Endothelial cell of umbilical vein (primary cell): ENCODE results near the gene RUNX2. TPM values are rescaled to one million over a fixed set of nuclear protein-coding genes. Genes with fewer than 3 reads are reported as not detected.

ENCODE experiments used
- BruUV-seq: library from RNA; stranded (reverse); fragments of 400-500 nt; replicated peaks from 2 replicates; lab custom pipeline; 2021; lab: Mats Ljungman, UMichigan
- CTCF ChIA-PET: fragments of 300-600, 350-600 bp; sonication (Branson Sonifier 250); formaldehyde crosslinking; loops from one replicate; lab custom pipeline; 2021; ENCODE audit warnings: antibody characterized with exemption, inconsistent platforms; lab: Charles Lee
- POLR2A ChIA-PET: fragments of 300-600, 350-600 bp; sonication (Branson Sonifier 250); formaldehyde crosslinking; loops from one replicate; lab custom pipeline; 2021; ENCODE audit warnings: antibody characterized with exemption, inconsistent platforms; lab: Charles Lee
- DNase-seq: peaks from one replicate; pipeline ENCODE4 v3.0.0-alpha.2; 2011; ENCODE audit warnings: low read depth, low spot score
- FAIRE-seq: peaks from 2 replicates; lab custom pipeline; 2011; peaks lifted over from hg19 to GRCh38; lab: Jason Lieb, UNC
- H2AFZ ChIP-seq: 2 replicates; pipeline ENCODE4 v1.6.0; 2012; ENCODE audit warnings: low read depth, low read length, control low read depth, inconsistent platforms
- H3K27ac ChIP-seq: 2 replicates; pipeline ENCODE4 v1.5.1; 2011; ENCODE audit warnings: low read depth, mild to moderate bottlenecking, control low read depth, low read length, moderate library complexity; ENCODE audit not compliant: insufficient read depth
- H3K27me3 ChIP-seq, 2 experiments: 2 replicates each; pipeline versions ENCODE4 v1.6.0 to v1.6.1; 2011; ENCODE audit warnings: low read length in 2 of 2, mixed read lengths in 1 of 2; ENCODE audit not compliant: control insufficient read depth in 2 of 2, insufficient read depth in 2 of 2
- H3K36me3 ChIP-seq, 2 experiments: 2 replicates in 1 of 2; 3 replicates in 1 of 2; pipeline ENCODE4 v1.5.1; 2011; ENCODE audit warnings: low read length in 2 of 2, mild to moderate bottlenecking in 1 of 2, moderate library complexity in 1 of 2; ENCODE audit not compliant: control insufficient read depth in 2 of 2, insufficient read depth in 2 of 2; ENCODE audit errors: extremely low read depth in 1 of 2
- H3K4me1 ChIP-seq: 3 replicates; pipeline ENCODE4 v1.5.1; 2011; ENCODE audit warnings: mild to moderate bottlenecking, low read length; ENCODE audit not compliant: control insufficient read depth, insufficient read depth; ENCODE audit errors: extremely low read depth
- H3K4me2 ChIP-seq: 2 replicates; pipeline ENCODE4 v1.6.1; 2011; ENCODE audit warnings: low read length, control low read depth, mixed read lengths; ENCODE audit not compliant: insufficient read depth
- H3K4me3 ChIP-seq, 3 experiments: fragments of 200-600 bp in 1 of 3; sonication (generic), shearing (Covaris generic) in 1 of 3; replicated peaks in 1 of 3; 2 replicates each; pipeline ENCODE4 v1.5.1; 2011 to 2016; ENCODE audit warnings: control low read depth in 3 of 3, low read length in 3 of 3, mild to moderate bottlenecking in 2 of 3, inconsistent platforms in 1 of 3, low read depth in 1 of 3, moderate library complexity in 1 of 3; ENCODE audit not compliant: insufficient read depth in 1 of 3
- H3K79me2 ChIP-seq: 2 replicates; pipeline ENCODE4 v1.6.0; 2012; ENCODE audit warnings: low read length, inconsistent platforms; ENCODE audit not compliant: control insufficient read depth, insufficient read depth
- H3K9ac ChIP-seq: replicated peaks from 2 replicates; pipeline ENCODE3; 2011; ENCODE audit warnings: low read length, control low read depth; ENCODE audit not compliant: insufficient read depth; ENCODE audit errors: extremely low read depth
- H3K9me1 ChIP-seq: replicated peaks from 3 replicates; pipeline ENCODE4 v1.6.0; 2011; ENCODE audit warnings: mild to moderate bottlenecking, low read length; ENCODE audit not compliant: control insufficient read depth, insufficient read depth; ENCODE audit errors: extremely low read depth
- H3K9me3 ChIP-seq: replicated peaks from 2 replicates; pipeline ENCODE4 v1.5.1; 2012; ENCODE audit warnings: low read length, inconsistent platforms; ENCODE audit not compliant: control insufficient read depth, insufficient read depth
- H4K20me1 ChIP-seq: replicated peaks from 2 replicates; pipeline ENCODE3; 2011; ENCODE audit warnings: mild to moderate bottlenecking, low read length; ENCODE audit not compliant: control insufficient read depth, insufficient read depth; ENCODE audit errors: extremely low read depth
- EZH2 ChIP-seq: IDR thresholded peaks from 2 replicates; pipeline ENCODE4 v1.6.1; 2012; ENCODE audit warnings: borderline replicate concordance, low read depth, mild to moderate bottlenecking, moderate library complexity, low read length, inconsistent platforms; ENCODE audit not compliant: severe bottlenecking
- FOS ChIP-seq: IDR thresholded peaks from 2 replicates; pipeline ENCODE4 v1.6.1; 2011; ENCODE audit warnings: mild to moderate bottlenecking, low read length, moderate library complexity, borderline replicate concordance; ENCODE audit not compliant: insufficient read depth
- GATA2 ChIP-seq: IDR thresholded peaks from 2 replicates; pipeline ENCODE4 v1.7.0; 2011; ENCODE audit warnings: low read depth, mild to moderate bottlenecking, moderate library complexity, mixed read lengths, low read length; ENCODE audit not compliant: insufficient read length, insufficient read depth
- JUN ChIP-seq: IDR thresholded peaks from 2 replicates; pipeline ENCODE4 v1.6.1; 2011; ENCODE audit warnings: borderline replicate concordance, low read depth; ENCODE audit not compliant: insufficient read length, insufficient read depth
- MAX ChIP-seq: IDR thresholded peaks from 2 replicates; pipeline ENCODE4 v1.6.1; 2011; ENCODE audit not compliant: insufficient read depth, insufficient read length
- MYC ChIP-seq: IDR thresholded peaks from one replicate; pipeline ENCODE4 v1.6.1; 2011; ENCODE audit warnings: mild to moderate bottlenecking, low read depth, low read length
- POLR2A ChIP-seq: IDR thresholded peaks from 2 replicates; pipeline ENCODE4 v1.6.1; 2012; ENCODE audit warnings: low read depth, mild to moderate bottlenecking, control low read depth, low read length
- POLR2AphosphoS5 ChIP-seq: IDR thresholded peaks from 2 replicates; pipeline ENCODE4 v1.6.1; 2012; ENCODE audit warnings: low read depth, mild to moderate bottlenecking, control low read depth, low read length, moderate library complexity; ENCODE audit not compliant: insufficient read depth
- dilution Hi-C: fragments of 300-500 bp; cut with MboI; formaldehyde crosslinking; loops from one replicate; pipeline ENCODE4 v1.15.0; 2019; ENCODE audit warnings: low sequenced_read_pairs; ENCODE audit not compliant: extremely low pct_ligation_motif_present
- intact Hi-C: fragments of 100-400 bp; cut with micrococcal nuclease; formaldehyde crosslinking; loops from one replicate; pipeline ENCODE4 v1.10.0; 2022
- polyA plus RNA-seq, 4 experiments: library from polyadenylated mRNA; depleted of rRNA in 3 of 4; stranded (reverse) in 3 of 4; unstranded in 1 of 4; fragments of >200 nt; gene quantifications; 2 replicates each; pipeline versions ENCODE4 v1.2.1 to v1.2.3, GENCODE V29; 2011 to 2012; ENCODE audit warnings: missing spikeins in 1 of 4
- total RNA-seq: library from RNA; stranded (reverse); gene quantifications from 2 replicates; pipeline ENCODE4 v1.2.3, GENCODE V29; 2021
- TF ChIP-seq, protein P1 (sequence below), 2 donors: IDR thresholded peaks; 1 replicate in 1 of 2; 2 replicates in 1 of 2; pipeline ENCODE4 v1.5.1; 2011; ENCODE audit warnings: low read length in 2 of 2, mild to moderate bottlenecking in 2 of 2, moderate library complexity in 2 of 2, control low read depth in 1 of 2, inconsistent platforms in 1 of 2, low read depth in 1 of 2; ENCODE audit not compliant: insufficient read depth in 1 of 2; ENCODE audit errors: extremely low read depth in 1 of 2

RUNX2 gene
- total and polyA plus RNA-seq, 2 donors (not counting 3 experiments of a cell fraction or from before 2014, with no cell fraction given) = 0.06 TPM; not detected in 1

DNA sequence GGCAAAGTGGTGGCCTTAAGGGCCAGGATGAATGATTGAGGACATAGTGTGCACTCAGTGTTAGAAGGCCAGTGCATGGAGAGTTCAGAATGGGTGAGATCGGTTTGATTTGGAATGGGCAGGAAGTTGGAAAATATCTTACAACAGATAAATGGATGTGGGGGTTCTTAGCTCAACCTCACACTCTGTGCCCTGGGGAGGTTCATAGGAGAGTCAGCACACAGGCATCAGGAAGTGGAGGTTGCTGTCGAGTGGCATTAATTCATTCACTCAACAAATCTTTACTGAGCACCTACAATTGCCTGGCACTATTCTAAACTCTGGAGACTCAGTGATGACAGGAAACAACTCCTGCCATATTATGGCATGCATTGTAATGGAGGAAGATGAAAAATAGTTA is 363.3 kb downstream of the RUNX2 start:
- ChIA-PET POLR2A (no interaction called here), CTCF (no interaction called here)
- Histone ChIP-seq H3K9ac (no peak overlapping the region), H3K9me3 (no peaks in the 10 kb centered on the region), H3K27ac (no peak overlapping the region), H3K4me3 (no peak overlapping the region), H3K79me2 (no peaks in the 10 kb centered on the region), H3K36me3 (no peaks in the 10 kb centered on the region), H3K27me3 (peaks cover 3% of the 10 kb centered on the region in 2 experiments), H3K4me2 (no peak overlapping the region), H3K9me1 (no peaks in the 10 kb centered on the region), H3K4me1 (no peaks in the 10 kb centered on the region), H2AFZ (no peak overlapping the region), H4K20me1 (no peaks in the 10 kb centered on the region)
- TF ChIP-seq FOS = no peak
- no peak for TF ChIP-seq MAX
- TF ChIP-seq GATA2 = no peak
- no peak for TF ChIP-seq JUN
- TF ChIP-seq MYC = no peak
- TF ChIP-seq POLR2A = no peak
- TF ChIP-seq, protein P1, sequence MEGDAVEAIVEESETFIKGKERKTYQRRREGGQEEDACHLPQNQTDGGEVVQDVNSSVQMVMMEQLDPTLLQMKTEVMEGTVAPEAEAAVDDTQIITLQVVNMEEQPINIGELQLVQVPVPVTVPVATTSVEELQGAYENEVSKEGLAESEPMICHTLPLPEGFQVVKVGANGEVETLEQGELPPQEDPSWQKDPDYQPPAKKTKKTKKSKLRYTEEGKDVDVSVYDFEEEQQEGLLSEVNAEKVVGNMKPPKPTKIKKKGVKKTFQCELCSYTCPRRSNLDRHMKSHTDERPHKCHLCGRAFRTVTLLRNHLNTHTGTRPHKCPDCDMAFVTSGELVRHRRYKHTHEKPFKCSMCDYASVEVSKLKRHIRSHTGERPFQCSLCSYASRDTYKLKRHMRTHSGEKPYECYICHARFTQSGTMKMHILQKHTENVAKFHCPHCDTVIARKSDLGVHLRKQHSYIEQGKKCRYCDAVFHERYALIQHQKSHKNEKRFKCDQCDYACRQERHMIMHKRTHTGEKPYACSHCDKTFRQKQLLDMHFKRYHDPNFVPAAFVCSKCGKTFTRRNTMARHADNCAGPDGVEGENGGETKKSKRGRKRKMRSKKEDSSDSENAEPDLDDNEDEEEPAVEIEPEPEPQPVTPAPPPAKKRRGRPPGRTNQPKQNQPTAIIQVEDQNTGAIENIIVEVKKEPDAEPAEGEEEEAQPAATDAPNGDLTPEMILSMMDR (IDR thresholded peaks at IDR 0.05; ENCODE audit: extremely low read depth in 1 of 2, insufficient read depth in 1 of 2, low read depth in 1 of 2, low read length in 2 of 2) = no peak
- TF ChIP-seq POLR2AphosphoS5 = no peak
- TF ChIP-seq EZH2 = no peak
- dilution Hi-C loops = no loop called here
- DNase-seq (no peak), FAIRE-seq (no peak)
- no TSS peak for BruUV-seq
- intact Hi-C loops = no loop called here
